Coronary artery (tissue), 2 donors: Measurements from ENCODE around the gene CCPG1.
A peak's percentile ranks its signal among the peaks of the same experiment; 100 is the strongest.

Source experiments
- DNase-seq: peaks from one replicate; pipeline ENCODE4 v3.0.0-alpha.2; 2017; ENCODE audit warnings: low spot score
- H3K27ac ChIP-seq, 2 donors: fragments of 200-600 bp; sonication (generic); one replicate each; pipeline ENCODE4 v1.5.1; 2016 to 2019
- H3K4me3 ChIP-seq: fragments of 200-600 bp; sonication (generic); 2 replicates; pipeline ENCODE4 v1.5.1; 2016; ENCODE audit warnings: mild to moderate bottlenecking, moderate library complexity
- TF ChIP-seq, protein P1 (sequence below): fragments of 200-600 bp; sonication (generic); IDR thresholded peaks from one replicate; pipeline ENCODE4 v1.5.1; 2019; ENCODE audit warnings: antibody characterized with exemption

CCPG1 gene

DNA sequence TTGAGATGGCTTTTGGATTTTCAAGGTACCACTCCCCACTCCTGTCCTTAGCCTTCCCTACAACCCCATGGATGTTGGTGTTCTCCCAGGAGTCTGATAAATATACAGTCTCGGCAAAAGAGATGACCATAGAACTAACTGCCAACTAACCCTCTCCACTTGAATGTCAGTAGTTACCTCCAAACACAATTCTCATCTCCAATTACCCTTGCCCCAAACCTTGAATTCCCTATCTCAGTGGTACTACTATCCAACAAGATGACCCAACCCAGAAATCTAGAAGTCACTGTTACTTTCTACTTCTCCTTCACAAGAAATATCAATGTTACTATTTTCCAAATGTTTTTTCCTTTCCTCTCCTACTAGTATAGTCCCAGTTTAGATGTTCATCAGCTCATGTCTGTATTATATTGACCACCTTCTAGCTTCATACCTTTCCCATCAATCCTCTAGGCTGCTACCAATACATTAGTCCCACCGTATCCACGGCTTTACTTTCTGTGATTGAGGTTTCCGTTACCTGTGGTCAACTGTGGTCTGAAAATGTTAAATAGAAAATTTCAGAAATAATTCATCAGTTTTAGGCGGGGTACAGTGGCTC is 51.1 kb downstream of the CCPG1 start:
- DNase-seq, result no peak
- TF ChIP-seq, protein P1, sequence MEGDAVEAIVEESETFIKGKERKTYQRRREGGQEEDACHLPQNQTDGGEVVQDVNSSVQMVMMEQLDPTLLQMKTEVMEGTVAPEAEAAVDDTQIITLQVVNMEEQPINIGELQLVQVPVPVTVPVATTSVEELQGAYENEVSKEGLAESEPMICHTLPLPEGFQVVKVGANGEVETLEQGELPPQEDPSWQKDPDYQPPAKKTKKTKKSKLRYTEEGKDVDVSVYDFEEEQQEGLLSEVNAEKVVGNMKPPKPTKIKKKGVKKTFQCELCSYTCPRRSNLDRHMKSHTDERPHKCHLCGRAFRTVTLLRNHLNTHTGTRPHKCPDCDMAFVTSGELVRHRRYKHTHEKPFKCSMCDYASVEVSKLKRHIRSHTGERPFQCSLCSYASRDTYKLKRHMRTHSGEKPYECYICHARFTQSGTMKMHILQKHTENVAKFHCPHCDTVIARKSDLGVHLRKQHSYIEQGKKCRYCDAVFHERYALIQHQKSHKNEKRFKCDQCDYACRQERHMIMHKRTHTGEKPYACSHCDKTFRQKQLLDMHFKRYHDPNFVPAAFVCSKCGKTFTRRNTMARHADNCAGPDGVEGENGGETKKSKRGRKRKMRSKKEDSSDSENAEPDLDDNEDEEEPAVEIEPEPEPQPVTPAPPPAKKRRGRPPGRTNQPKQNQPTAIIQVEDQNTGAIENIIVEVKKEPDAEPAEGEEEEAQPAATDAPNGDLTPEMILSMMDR, result no peak
- Histone ChIP-seq H3K4me3 (no peak overlapping the region), H3K27ac (no peak overlapping the region)

DNA sequence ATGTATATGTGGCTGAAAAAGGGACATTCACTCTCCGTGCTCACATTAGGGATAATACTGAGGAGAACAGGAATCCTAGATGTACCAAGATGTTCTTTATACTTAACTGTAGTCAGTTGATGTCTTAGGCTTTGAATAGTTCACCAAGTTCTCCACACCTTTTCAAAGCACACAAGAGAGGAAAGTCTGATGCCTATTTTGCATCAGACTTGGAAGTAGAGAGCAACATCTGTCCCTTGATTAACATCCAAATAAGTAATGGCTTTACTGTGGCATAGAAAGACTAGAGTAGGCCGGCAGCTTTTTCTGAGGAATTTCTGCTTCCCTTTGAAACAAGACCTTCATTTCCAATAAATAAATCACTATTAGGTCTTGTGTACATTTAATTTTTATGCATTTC is 55.1 kb downstream of the CCPG1 start:
- no peak overlapping the region for H3K27ac ChIP-seq

DNA sequence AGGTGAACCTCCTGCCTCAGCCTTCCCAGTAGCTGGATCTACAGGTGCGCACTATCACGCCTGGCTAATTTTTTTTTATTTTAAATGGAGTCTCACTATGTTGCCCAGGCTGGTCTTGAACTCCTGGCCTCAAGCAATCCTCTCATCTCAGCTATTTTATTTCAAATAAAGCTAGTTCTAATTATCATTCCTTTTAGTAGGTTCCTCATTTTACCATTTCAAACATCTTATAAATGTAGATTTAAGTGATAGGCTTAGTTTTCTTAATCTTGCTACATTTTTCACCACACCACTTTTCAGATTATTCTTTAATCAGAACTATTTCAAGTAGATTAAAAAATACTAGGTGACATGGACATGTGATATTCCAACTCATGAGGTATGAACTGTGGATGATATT is 58.9 kb downstream of the CCPG1 start:
- Histone ChIP-seq H3K4me3 (no peak overlapping the region), H3K27ac (no peak overlapping the region)
- no peak for DNase-seq
- TF ChIP-seq, protein P1, result no peak

More for the DNA sequence above, 55.1 kb downstream of the CCPG1 start:
- DNase-seq, result no peak
- no peak overlapping the region for H3K4me3 ChIP-seq
- TF ChIP-seq, protein P1, result no peak

DNA sequence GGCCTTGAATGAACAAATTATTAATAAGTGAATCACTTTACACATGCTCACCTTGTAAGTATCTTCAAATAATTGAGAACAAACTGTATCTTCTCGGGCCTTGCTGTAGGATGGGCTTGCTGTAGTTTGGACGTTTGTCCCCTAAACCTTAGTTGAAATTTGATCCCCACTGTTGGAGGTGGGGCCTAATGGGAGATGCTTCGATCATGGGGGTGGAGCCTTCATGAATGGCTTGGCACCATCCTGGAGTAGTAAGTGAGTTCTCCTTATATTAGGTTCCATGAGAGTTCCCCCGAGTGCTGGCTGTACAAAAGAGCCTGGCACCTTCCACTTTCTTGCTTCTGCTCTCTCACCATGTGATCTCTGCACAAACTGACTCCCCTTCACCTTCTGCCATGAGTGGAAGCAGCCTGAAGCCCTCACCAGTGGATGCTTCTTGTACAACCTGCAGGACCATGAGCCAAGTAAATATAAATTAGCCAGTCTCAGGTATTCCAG is 59.8 kb downstream of the CCPG1 start:
- TF ChIP-seq, protein P1, result no peak
- Histone ChIP-seq H3K4me3 (no peak overlapping the region), H3K27ac (no peak overlapping the region)
- DNase-seq, result no peak

DNA sequence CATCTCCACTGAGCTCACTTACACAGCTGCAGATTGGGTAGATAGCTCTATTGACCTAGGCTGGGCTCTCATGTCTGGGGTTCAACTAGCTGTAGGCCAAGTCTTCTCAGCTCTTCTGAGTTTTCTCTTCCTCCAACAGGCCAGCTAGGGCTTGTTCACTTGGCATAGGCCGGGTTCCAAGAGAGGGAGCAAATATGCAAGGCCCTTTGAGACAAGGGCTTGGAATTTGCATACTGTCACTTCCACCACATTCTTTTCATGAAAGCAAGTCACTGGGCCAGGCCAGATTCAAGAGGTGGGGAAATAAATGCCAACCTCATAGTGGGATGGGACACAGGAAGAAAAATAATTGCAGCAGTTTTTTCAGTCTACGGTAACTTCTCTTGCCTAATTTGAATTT is 64.0 kb downstream of the CCPG1 start:
- Histone ChIP-seq H3K27ac (peak overlapping the region in 1 of 2 donors; percentile 30), H3K4me3 (no peak overlapping the region)
- no peak for DNase-seq
- TF ChIP-seq, protein P1, result no peak

DNA sequence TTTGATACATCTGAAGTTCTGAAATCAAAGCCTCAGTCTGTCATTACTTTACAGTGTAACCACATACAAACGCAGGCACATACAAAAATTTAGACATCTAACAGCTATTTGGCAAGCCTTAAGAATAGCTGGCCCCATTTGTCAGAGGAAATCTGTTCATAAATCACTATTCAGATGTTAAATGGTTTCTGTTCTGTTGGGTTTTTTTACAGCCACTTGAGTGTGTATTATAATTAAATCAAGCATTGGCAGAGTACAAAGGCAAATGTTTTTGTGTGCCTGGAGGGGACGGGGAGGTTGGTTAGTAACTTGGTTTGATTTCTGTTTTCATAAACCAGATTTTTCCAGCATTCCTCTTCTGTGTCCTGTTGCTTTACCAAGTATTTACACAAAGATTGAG is 65.0 kb downstream of the CCPG1 start:
- TF ChIP-seq, protein P1, result no peak
- DNase-seq, result no peak
- Histone ChIP-seq H3K4me3 (no peak overlapping the region), H3K27ac (peak overlapping the region; percentile 36 to 50)

DNA sequence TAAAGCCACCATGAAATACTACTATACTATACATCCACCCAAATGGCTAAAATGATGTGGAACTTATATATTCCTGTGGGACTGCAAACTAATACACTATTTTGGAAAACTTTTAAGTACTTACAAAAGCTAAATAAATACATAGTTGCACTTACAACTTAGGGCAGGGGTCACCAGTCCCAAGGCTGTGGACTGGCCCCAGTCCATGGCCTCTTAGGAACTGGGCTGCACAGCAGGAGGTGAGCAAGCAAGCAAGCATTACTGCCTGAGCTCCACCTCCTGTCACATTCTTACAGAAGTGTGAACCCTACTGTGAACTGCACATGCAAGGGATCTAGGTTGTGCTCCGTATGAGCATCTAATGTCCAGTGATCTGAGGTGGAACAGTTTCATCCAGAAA is 71.0 kb downstream of the CCPG1 start:
- TF ChIP-seq, protein P1, result no peak
- no peak for DNase-seq
- Histone ChIP-seq H3K27ac (no peak overlapping the region), H3K4me3 (no peak overlapping the region)
